MM.1S (cell line): ENCODE results near the gene F10.

Experiments used
- DNase-seq: peaks from one replicate; pipeline ENCODE4 v3.0.0-alpha.2; 2015
- H2AFZ ChIP-seq: fragments of 300-600 bp; sonication (generic); 2 replicates; pipeline ENCODE4 v1.6.0; 2016; ENCODE audit warnings: antibody characterized with exemption, low read length
- H3F3A ChIP-seq: fragments of 300-600 bp; sonication (generic); 2 replicates; pipeline ENCODE4 v1.6.1; 2016; ENCODE audit warnings: mild to moderate bottlenecking, antibody characterized with exemption, low read length, moderate library complexity, mixed read lengths; ENCODE audit not compliant: insufficient read depth
- H3K27ac ChIP-seq: fragments of 300-600 bp; sonication (generic); 2 replicates; pipeline ENCODE4 v1.5.1; 2016; ENCODE audit warnings: mild to moderate bottlenecking, low read length
- H3K27me3 ChIP-seq: fragments of 300-600 bp; sonication (generic); replicated peaks from 2 replicates; pipeline ENCODE4 v1.6.0; 2016; ENCODE audit warnings: low read length; ENCODE audit not compliant: insufficient read depth
- H3K36me3 ChIP-seq: fragments of 300-600 bp; sonication (generic); replicated peaks from 2 replicates; pipeline ENCODE4 v1.6.1; 2016; ENCODE audit warnings: mild to moderate bottlenecking, low read length, mixed read lengths; ENCODE audit not compliant: insufficient read depth
- H3K4me1 ChIP-seq: fragments of 300-600 bp; sonication (generic); 2 replicates; pipeline ENCODE4 v1.6.1; 2016; ENCODE audit warnings: low read length, mixed read lengths
- H3K4me2 ChIP-seq: fragments of 300-600 bp; sonication (generic); 2 replicates; pipeline ENCODE4 v1.6.0; 2016; ENCODE audit warnings: low read depth, low read length
- H3K4me3 ChIP-seq: fragments of 300-600 bp; sonication (generic); 2 replicates; pipeline ENCODE4 v1.5.1; 2016; ENCODE audit warnings: low read length, mixed read lengths
- H3K79me2 ChIP-seq: fragments of 300-600 bp; sonication (generic); 2 replicates; pipeline ENCODE4 v1.6.1; 2016; ENCODE audit warnings: mixed run types, low read length, mixed read lengths
- H3K9ac ChIP-seq: fragments of 300-600 bp; sonication (generic); 2 replicates; pipeline ENCODE4 v1.6.1; 2016; ENCODE audit warnings: low read length, mixed read lengths
- H3K9me2 ChIP-seq: fragments of 300-600 bp; sonication (generic); replicated peaks from 2 replicates; pipeline ENCODE4 v1.6.1; 2016; ENCODE audit warnings: mild to moderate bottlenecking, low read length, mixed read lengths; ENCODE audit not compliant: insufficient read depth
- H3K9me3 ChIP-seq: fragments of 300-600 bp; sonication (generic); replicated peaks from 2 replicates; pipeline ENCODE4 v1.6.1; 2016; ENCODE audit warnings: mild to moderate bottlenecking, low read length, mixed read lengths; ENCODE audit not compliant: insufficient read depth
- H4K20me1 ChIP-seq: fragments of 300-600 bp; sonication (generic); 2 replicates; pipeline ENCODE4 v1.6.1; 2016; ENCODE audit warnings: mild to moderate bottlenecking, low read length, moderate library complexity, mixed read lengths; ENCODE audit not compliant: insufficient read depth
- EZH2 ChIP-seq: fragments of 300-600 bp; sonication (generic); optimal IDR thresholded peaks from 2 replicates; pipeline ENCODE3; 2017; ENCODE audit warnings: low read depth, mild to moderate bottlenecking, antibody characterized with exemption, low read length, mixed read lengths
- EZH2phosphoT487 ChIP-seq: fragments of 300-600 bp; sonication (generic); IDR thresholded peaks from 2 replicates; pipeline ENCODE4 v1.6.1; 2018; ENCODE audit warnings: antibody characterized with exemption, low read length
- TF ChIP-seq, protein P1 (sequence below): fragments of 300-600 bp; sonication (generic); IDR thresholded peaks from 2 replicates; pipeline ENCODE4 v1.5.1; 2016; ENCODE audit warnings: antibody characterized with exemption, low read length, mixed read lengths

Gene F10

GRCh38 chr13:113117335-113117872, 5.2 kb upstream of the F10 start:
- H3K36me3 ChIP-seq = no peaks in the 10 kb centered on the region
- no peak for TF ChIP-seq EZH2
- TF ChIP-seq, protein P1, sequence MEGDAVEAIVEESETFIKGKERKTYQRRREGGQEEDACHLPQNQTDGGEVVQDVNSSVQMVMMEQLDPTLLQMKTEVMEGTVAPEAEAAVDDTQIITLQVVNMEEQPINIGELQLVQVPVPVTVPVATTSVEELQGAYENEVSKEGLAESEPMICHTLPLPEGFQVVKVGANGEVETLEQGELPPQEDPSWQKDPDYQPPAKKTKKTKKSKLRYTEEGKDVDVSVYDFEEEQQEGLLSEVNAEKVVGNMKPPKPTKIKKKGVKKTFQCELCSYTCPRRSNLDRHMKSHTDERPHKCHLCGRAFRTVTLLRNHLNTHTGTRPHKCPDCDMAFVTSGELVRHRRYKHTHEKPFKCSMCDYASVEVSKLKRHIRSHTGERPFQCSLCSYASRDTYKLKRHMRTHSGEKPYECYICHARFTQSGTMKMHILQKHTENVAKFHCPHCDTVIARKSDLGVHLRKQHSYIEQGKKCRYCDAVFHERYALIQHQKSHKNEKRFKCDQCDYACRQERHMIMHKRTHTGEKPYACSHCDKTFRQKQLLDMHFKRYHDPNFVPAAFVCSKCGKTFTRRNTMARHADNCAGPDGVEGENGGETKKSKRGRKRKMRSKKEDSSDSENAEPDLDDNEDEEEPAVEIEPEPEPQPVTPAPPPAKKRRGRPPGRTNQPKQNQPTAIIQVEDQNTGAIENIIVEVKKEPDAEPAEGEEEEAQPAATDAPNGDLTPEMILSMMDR = no peak
- no peak for TF ChIP-seq EZH2phosphoT487
- H2AFZ ChIP-seq = no peak overlapping the region
- no peaks in the 10 kb centered on the region for H3K9me3 ChIP-seq
- H3K27me3 ChIP-seq = peaks cover 94% of the 10 kb centered on the region
- no peak overlapping the region for H3K27ac ChIP-seq
- H3K4me1 ChIP-seq = no peaks in the 10 kb centered on the region
- no peaks in the 10 kb centered on the region for H3F3A ChIP-seq
- no peak overlapping the region for H3K9ac ChIP-seq
- DNase-seq = no peak
- no peak overlapping the region for H3K4me2 ChIP-seq
- no peaks in the 10 kb centered on the region for H3K79me2 ChIP-seq
- H4K20me1 ChIP-seq = no peaks in the 10 kb centered on the region
- H3K9me2 ChIP-seq = no peaks in the 10 kb centered on the region
- H3K4me3 ChIP-seq = no peak overlapping the region

GRCh38 chr13:113117911-113118260, 4.7 kb upstream of the F10 start:
- H3F3A ChIP-seq = no peaks in the 10 kb centered on the region
- TF ChIP-seq, protein P1 = no peak
- TF ChIP-seq EZH2 = no peak
- H3K4me3 ChIP-seq = no peak overlapping the region
- H3K4me2 ChIP-seq = no peak overlapping the region
- H3K27me3 ChIP-seq = peaks cover 99% of the 10 kb centered on the region
- H2AFZ ChIP-seq = no peak overlapping the region
- H3K27ac ChIP-seq = no peak overlapping the region
- no peaks in the 10 kb centered on the region for H3K4me1 ChIP-seq
- no peaks in the 10 kb centered on the region for H3K36me3 ChIP-seq
- no peak overlapping the region for H3K9ac ChIP-seq
- H3K9me2 ChIP-seq = no peaks in the 10 kb centered on the region
- H4K20me1 ChIP-seq = no peaks in the 10 kb centered on the region
- DNase-seq = no peak
- no peaks in the 10 kb centered on the region for H3K79me2 ChIP-seq
- H3K9me3 ChIP-seq = no peaks in the 10 kb centered on the region

GRCh38 chr13:113118261-113119021, 4.2 kb upstream of the F10 start:
- H3K9ac ChIP-seq = no peak overlapping the region
- H3K4me2 ChIP-seq = no peak overlapping the region
- H2AFZ ChIP-seq = no peak overlapping the region
- no peak overlapping the region for H3K27ac ChIP-seq
- no peaks in the 10 kb centered on the region for H3K79me2 ChIP-seq
- H3K4me3 ChIP-seq = no peak overlapping the region
- H3K4me1 ChIP-seq = no peaks in the 10 kb centered on the region
- H3K27me3 ChIP-seq = peaks cover 99% of the 10 kb centered on the region
- H3K9me3 ChIP-seq = no peaks in the 10 kb centered on the region
- TF ChIP-seq EZH2phosphoT487 = no peak
- H3K9me2 ChIP-seq = no peaks in the 10 kb centered on the region
- no peaks in the 10 kb centered on the region for H3K36me3 ChIP-seq
- no peaks in the 10 kb centered on the region for H3F3A ChIP-seq
- H4K20me1 ChIP-seq = no peaks in the 10 kb centered on the region
- no peak for DNase-seq

GRCh38 chr13:113119166-113119821, 3.3 kb upstream of the F10 start:
- no peak overlapping the region for H3K4me2 ChIP-seq
- H3K27ac ChIP-seq = no peak overlapping the region
- no peaks in the 10 kb centered on the region for H3K4me1 ChIP-seq
- no peak overlapping the region for H3K9ac ChIP-seq
- H3K79me2 ChIP-seq = no peaks in the 10 kb centered on the region
- no peaks in the 10 kb centered on the region for H3K36me3 ChIP-seq
- no peaks in the 10 kb centered on the region for H3K9me3 ChIP-seq
- TF ChIP-seq, protein P1 = no peak
- TF ChIP-seq EZH2phosphoT487 = no peak
- no peak for TF ChIP-seq EZH2
- H3K9me2 ChIP-seq = no peaks in the 10 kb centered on the region
- peaks cover 99% of the 10 kb centered on the region for H3K27me3 ChIP-seq
- no peak for DNase-seq
- H3F3A ChIP-seq = no peaks in the 10 kb centered on the region
- no peak overlapping the region for H2AFZ ChIP-seq
- H4K20me1 ChIP-seq = no peaks in the 10 kb centered on the region
- no peak overlapping the region for H3K4me3 ChIP-seq
